ENCODE measurements around the gene C1GALT1. TPM values are rescaled to one million over a fixed set of nuclear protein-coding genes. Genes with fewer than 3 reads are reported as not detected.

Gene C1GALT1
- total and polyA plus RNA-seq, 9 of the 15 experiments (the other 6 are each of a cell fraction or from before 2014, with no cell fraction given): 5.0 to 33.2 (median 24.1) TPM

DNA sequence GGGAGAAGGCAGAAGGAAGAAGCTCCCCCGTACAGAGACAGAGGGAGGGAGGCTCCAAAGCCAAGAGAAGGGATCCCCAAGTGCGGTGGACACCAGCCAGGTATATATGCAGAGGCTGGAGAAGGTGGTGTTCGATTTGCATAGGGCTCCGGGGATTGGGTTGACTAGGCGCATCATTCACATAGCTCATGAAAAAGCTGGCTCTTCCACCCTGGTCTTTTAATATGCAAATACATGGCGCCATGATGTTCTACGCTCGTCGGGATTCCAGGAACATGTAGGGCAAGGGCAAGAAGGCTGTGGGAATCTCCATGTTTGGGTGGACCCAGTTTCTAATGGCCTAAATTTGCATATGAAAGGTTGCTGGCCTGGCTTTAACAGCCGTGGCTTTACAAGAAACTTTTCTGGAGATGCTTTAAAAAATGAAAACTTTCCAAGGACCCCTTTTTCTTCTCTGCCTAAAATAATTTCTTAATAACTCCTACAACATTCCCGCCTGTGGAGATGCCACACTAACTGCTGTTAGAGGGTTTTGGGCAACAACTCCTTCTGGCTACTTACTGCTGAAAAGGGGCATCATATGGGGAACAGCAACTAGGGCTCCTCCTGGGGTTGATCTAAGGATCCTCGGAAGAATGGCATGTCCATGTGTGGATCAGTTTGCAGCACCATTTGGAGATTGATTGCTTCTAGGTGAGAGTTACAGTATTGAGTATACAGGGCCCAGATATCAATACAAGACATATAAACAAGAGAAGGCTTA, 28.3 kb downstream of the C1GALT1 start:
- Histone ChIP-seq H4K20me1 (replicated peaks; ENCODE audit: control insufficient read depth, insufficient read depth, low read length) (no peaks in the 10 kb centered on the region), H3K27ac (ENCODE audit: extremely low read depth, low read depth, low read length) (no peak overlapping the region), H3K9me3 (replicated peaks; ENCODE audit: control insufficient read depth, insufficient read depth, low read depth, low read length) (no peaks in the 10 kb centered on the region; the same call in 1 of the 2 replicates), H2AFZ (ENCODE audit: low read depth, low read length) (no peak overlapping the region), H3K27me3 (ENCODE audit: control insufficient read depth in 2 of 2, insufficient read depth in 2 of 2, low read length in 2 of 2) (no peaks in the 10 kb centered on the region), H3K4me1 (replicated peaks in 1 of 2; ENCODE audit: control insufficient read depth in 2 of 2, insufficient read depth in 2 of 2, low read length in 2 of 2) (peaks cover 4 to 6% of the 10 kb centered on the region in 2 experiments; a peak in 3 of 5 replicates), H3K79me2 (ENCODE audit: control insufficient read depth, insufficient read depth, low read length) (peaks cover 60% of the 10 kb centered on the region), H3K4me3 (no peak overlapping the region), H3K4me2 (ENCODE audit: insufficient read depth, low read length) (no peak overlapping the region), H3K9me1 (ENCODE audit: control insufficient read depth, insufficient read depth, low read length) (no peaks in the 10 kb centered on the region), H3K9ac (ENCODE audit: insufficient read depth in 1 of 2, low read depth in 2 of 2, low read length in 2 of 2) (no peak overlapping the region), H3K36me3 (ENCODE audit: control insufficient read depth, insufficient read depth, low read length) (peaks cover 9% of the 10 kb centered on the region; the same call in 2 of the 3 replicates)
- intact Hi-C loops (cut with micrococcal nuclease): no loop called here
- ATAC-seq (no peak), DNase-seq (ENCODE audit: extremely low read depth in 1 of 4, low spot score in 3 of 4) (no peak), FAIRE-seq (no peak)
- ChIA-PET CTCF (ENCODE audit: low intra/inter-chr PET ratio) (no interaction called here), POLR2A (interaction anchor here (0.8 kb wide), 1 partner anchor 27 kb away, joined by 3 read pairs; no protein-coding TSS in a partner anchor)
- no peak for TF ChIP-seq U2AF2 (optimal IDR thresholded peaks at IDR 0.05; ENCODE audit: low read depth, low read length)
- no peak for TF ChIP-seq HDAC6 (IDR thresholded peaks at IDR 0.05; ENCODE audit: low read depth, low read length)
- no peak for TF ChIP-seq ZNF263 (CRISPR knock-in tag; IDR thresholded peaks at IDR 0.05; ENCODE audit: borderline replicate concordance)
- TF ChIP-seq GABPB2 (CRISPR knock-in tag; conservative IDR thresholded peaks at IDR 0.05): no peak
- TF ChIP-seq, protein P1, sequence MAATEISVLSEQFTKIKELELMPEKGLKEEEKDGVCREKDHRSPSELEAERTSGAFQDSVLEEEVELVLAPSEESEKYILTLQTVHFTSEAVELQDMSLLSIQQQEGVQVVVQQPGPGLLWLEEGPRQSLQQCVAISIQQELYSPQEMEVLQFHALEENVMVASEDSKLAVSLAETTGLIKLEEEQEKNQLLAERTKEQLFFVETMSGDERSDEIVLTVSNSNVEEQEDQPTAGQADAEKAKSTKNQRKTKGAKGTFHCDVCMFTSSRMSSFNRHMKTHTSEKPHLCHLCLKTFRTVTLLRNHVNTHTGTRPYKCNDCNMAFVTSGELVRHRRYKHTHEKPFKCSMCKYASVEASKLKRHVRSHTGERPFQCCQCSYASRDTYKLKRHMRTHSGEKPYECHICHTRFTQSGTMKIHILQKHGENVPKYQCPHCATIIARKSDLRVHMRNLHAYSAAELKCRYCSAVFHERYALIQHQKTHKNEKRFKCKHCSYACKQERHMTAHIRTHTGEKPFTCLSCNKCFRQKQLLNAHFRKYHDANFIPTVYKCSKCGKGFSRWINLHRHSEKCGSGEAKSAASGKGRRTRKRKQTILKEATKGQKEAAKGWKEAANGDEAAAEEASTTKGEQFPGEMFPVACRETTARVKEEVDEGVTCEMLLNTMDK (IDR thresholded peaks at IDR 0.05; ENCODE audit: borderline replicate concordance, insufficient read depth, low read depth, low read length, poor library complexity, severe bottlenecking): no peak
- TF ChIP-seq TRIM28 (IDR thresholded peaks at IDR 0.05): no peak
- TF ChIP-seq ESRRB (CRISPR knock-in tag; IDR thresholded peaks at IDR 0.05; ENCODE audit: borderline replicate concordance): no peak
- no peak for TF ChIP-seq MTA1 (IDR thresholded peaks at IDR 0.05; ENCODE audit: borderline replicate concordance)
- TF ChIP-seq RBM34 (IDR thresholded peaks at IDR 0.05; ENCODE audit: borderline replicate concordance, insufficient read depth, low read length): no peak
- TF ChIP-seq PHTF2 (CRISPR knock-in tag; IDR thresholded peaks at IDR 0.05): no peak
- TF ChIP-seq, protein P2, sequence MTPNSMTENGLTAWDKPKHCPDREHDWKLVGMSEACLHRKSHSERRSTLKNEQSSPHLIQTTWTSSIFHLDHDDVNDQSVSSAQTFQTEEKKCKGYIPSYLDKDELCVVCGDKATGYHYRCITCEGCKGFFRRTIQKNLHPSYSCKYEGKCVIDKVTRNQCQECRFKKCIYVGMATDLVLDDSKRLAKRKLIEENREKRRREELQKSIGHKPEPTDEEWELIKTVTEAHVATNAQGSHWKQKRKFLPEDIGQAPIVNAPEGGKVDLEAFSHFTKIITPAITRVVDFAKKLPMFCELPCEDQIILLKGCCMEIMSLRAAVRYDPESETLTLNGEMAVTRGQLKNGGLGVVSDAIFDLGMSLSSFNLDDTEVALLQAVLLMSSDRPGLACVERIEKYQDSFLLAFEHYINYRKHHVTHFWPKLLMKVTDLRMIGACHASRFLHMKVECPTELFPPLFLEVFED (CRISPR knock-in tag; conservative IDR thresholded peaks at IDR 0.05): no peak
- TF ChIP-seq ZFX (CRISPR knock-in tag; IDR thresholded peaks at IDR 0.05): no peak
- no peak for TF ChIP-seq NCOA2 (IDR thresholded peaks at IDR 0.05; ENCODE audit: partially characterized antibody in 2 of 2)
- no peak for TF ChIP-seq NFATC3 (IDR thresholded peaks at IDR 0.05)
- TF ChIP-seq XRCC5 (IDR thresholded peaks at IDR 0.05; ENCODE audit: low read depth, low read length): no peak
- in situ Hi-C loops (cut with MboI): no loop called here
- no TSS peak for BruUV-seq (replicated peaks)
- 94% methylated on average over 11 of the region's 12 CpGs for WGBS (ENCODE audit: insufficient coverage, low coverage, missing lambda C conversion rate)

Data from K562 (cell line).